ENCODE data around the gene GPD1. TPM values are rescaled to one million over a fixed set of nuclear protein-coding genes. Genes with fewer than 3 reads are reported as not detected.

The GPD1 gene
- total RNA-seq (2021; ENCODE audit: unreplicated experiment) (1.6 TPM), Bru-seq, nascent RNA (percentile 33 among the genes with signal in this experiment), BruChase-seq, experiment 1, labeled RNA remaining after a 6-hour chase (percentile 50 among the genes with signal in this experiment), BruChase-seq, experiment 2, labeled RNA remaining after a 2-hour chase (percentile 38 among the genes with signal in this experiment)
- polyA plus RNA-seq (2012) = 1.0 and 1.2 TPM in 2 replicates
- long read RNA-seq, partial matches to known transcripts = 0 of 5 reads
- long read RNA-seq, other reads (novel, unspliced or antisense) = 3 of 5 reads

GRCh38 chr12:50103767-50104321, at the start of gene GPD1:
Gene GPD1, plus strand, starts transcription at chr12:50104008. Its CDS starts 43 bp downstream, at chr12:50104051.
- RAD21 ChIA-PET (ENCODE audit: low non-redundant PET in 1 of 2, low total read pairs in 2 of 2, uncharacterized antibody in 2 of 2, unreplicated experiment in 2 of 2) = interaction anchor here in 1 of 2 experiments (0.5 to 1.5 kb wide), 2 partner anchors 12 to 210 kb away, joined by 3 to 9 read pairs; no protein-coding TSS in a partner anchor
- CTCF ChIA-PET = interaction anchor here (0.9 to 1.4 kb wide), 5 partner anchors 8 to 72 kb away, joined by 3 to 8 read pairs (median 4); partner anchors contain the start of genes CERS5, COX14 and SMARCD1
- no peaks in the 10 kb centered on the region for H4K20me1 ChIP-seq (ENCODE audit: insufficient read depth)
- H3K36me3 ChIP-seq (ENCODE audit: control insufficient read depth in 1 of 2, insufficient read depth in 2 of 2, low read length in 2 of 2) = peaks cover 8 to 11% of the 10 kb centered on the region in 2 experiments; a peak in 3 of 4 replicates
- peak within 1 kb of the TSS; percentile 5 to 35; a peak in 1 of 4 replicates for H3K4me3 ChIP-seq (replicated peaks in 1 of 2; ENCODE audit: low read depth in 1 of 2, low read length in 2 of 2)
- POLR2A ChIA-PET = interaction anchor here (1.4 kb wide), 1 partner anchor 8 kb away, joined by 5 read pairs; the partner anchor contains the start of gene COX14
- peaks cover 10 to 13% of the 10 kb centered on the region in 2 experiments for H3K4me1 ChIP-seq (ENCODE audit: control insufficient read depth in 1 of 2, insufficient read depth in 2 of 2, low read length in 2 of 2)
- H2AFZ ChIP-seq (ENCODE audit: low read depth, low read length, poor library complexity, severe bottlenecking) = peak within 1 kb of the TSS; percentile 4
- no peaks in the 10 kb centered on the region for H3K79me2 ChIP-seq (ENCODE audit: insufficient read depth, low read length)
- no peak within 1 kb of the TSS for H3K27ac ChIP-seq (ENCODE audit: low read depth, low read length)
- no peaks in the 10 kb centered on the region for H3K27me3 ChIP-seq (ENCODE audit: insufficient read depth, low read length)
- intact Hi-C loops (cut with micrococcal nuclease) = no loop called here
- TF ChIP-seq MAX (IDR thresholded peaks at IDR 0.05) (peak; percentile 77), YY1 (IDR thresholded peaks at IDR 0.05; ENCODE audit: extremely low read depth, insufficient replicate concordance, low read depth, low read length) (no peak), POLR2AphosphoS5 (IDR thresholded peaks at IDR 0.05; ENCODE audit: low read depth, low read length) (peak; percentile 35; the same call in 1 of the 2 replicates)
- ATAC-seq (peak; percentile 96), DNase-seq (ENCODE audit: low read depth, low spot score) (peak; percentile 16)
- H3K9ac ChIP-seq (ENCODE audit: low read length) = peak within 1 kb of the TSS; percentile 3; the same call in 1 of the 2 replicates
- no TSS peak for BruUV-seq (replicated peaks)
- peak within 1 kb of the TSS; percentile 60 for H3K4me2 ChIP-seq (ENCODE audit: low read length)
- H3K9me3 ChIP-seq (ENCODE audit: control insufficient read depth in 1 of 2, insufficient read depth in 1 of 2, low read depth in 1 of 2, low read length in 2 of 2) = no peaks in the 10 kb centered on the region
- no peaks in the 10 kb centered on the region for H3K9me2 ChIP-seq (ENCODE audit: insufficient read depth)

Measured in HCT116 (cell line).